NOMO-1 treated with dmso at 0.1 percent for 144 hours (cell line): Measurements from ENCODE around the gene SDK1.

Experiments used
- DNase-seq: peaks from one replicate; lab custom pipeline; 2025; ENCODE audit not compliant: unreplicated experiment; lab: John Stamatoyannopoulos, UW

SDK1 gene

GRCh38 chr7:4189131-4189570, 888.1 kb downstream of the SDK1 start:
- DNase-seq, result no peak

GRCh38 chr7:4190010-4190981, 889.2 kb downstream of the SDK1 start:
- DNase-seq, result no peak

DNA sequence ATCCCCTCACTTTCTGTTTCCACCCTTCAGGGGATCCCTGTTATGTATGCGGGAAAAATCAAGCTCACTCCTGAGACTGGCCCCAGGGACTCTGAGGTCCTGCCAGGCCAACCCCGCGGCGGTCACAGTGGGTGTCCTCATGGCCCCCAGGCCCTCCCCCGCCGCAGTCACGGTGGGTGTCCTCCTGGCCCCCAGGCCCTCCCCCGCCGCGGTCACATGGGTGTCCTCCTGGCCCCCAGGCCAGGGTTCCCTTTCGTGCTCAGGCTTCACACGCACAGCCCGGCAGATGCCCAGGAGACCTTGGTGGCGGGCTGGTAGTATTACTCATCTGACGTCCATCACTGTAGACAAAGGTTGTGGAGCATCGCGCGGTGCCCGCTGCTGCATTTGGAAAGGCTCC, 890.0 kb downstream of the SDK1 start:
- no peak for DNase-seq

DNA sequence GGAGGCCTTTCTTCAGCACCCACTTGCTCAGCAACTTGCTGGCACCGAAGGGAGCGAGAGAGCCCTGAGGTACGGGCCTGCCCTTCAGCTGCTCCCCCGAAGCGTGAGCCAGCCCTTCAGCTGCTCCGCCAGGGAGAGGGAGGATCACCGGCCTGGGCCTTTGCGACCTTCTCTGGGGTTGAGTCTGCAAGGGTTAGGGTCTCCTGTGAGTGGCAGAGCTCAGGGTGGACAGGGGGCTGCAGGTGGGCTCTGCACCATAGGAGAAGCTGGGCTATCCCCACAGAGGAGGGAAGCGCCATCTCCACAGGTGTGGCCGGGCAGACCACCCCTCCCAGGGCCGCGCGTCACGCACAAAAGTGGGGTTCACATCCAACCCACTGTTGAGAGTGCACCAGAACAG, 890.5 kb downstream of the SDK1 start:
- DNase-seq, result no peak

- no peak for DNase-seq
Observed at GRCh38 chr7:4195660-4196059, 894.6 kb downstream of the SDK1 start.

DNA sequence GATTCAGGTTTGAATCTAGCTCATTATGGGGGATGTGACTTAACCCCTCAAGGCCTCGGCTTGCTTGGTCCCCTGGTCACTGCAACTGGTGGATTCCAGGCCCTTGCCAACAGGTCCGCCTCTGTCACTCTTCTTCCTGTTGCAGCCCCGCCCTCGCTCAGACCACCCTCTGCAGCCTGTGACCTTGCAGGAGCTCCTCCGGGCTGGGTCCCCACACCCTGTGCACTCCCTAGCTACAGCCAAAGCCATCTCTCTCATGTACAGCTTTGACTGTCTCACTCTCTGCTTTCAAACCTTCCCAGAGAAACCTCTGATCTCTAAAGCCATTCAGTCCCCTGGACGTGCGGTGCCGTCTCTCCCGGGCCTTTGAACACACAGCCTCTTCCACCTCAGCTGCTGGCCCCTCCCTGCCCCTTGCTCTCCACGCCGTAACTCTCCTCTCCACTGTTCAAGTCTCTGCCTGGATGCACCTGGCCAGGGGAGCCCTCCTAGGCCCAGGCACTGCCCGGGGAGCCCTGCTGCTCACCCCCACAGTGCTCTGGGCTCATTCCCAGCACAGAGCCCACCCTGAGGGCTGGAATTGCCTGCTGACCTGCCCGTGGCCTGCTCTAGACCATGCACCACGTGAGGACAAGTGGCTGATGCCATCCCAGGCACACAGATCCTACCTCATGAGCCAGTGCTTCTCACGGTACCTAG, 895.2 kb downstream of the SDK1 start:
- DNase-seq, result no peak

- no peak for DNase-seq
Observed at GRCh38 chr7:4198301-4198700, 897.2 kb downstream of the SDK1 start.

DNA sequence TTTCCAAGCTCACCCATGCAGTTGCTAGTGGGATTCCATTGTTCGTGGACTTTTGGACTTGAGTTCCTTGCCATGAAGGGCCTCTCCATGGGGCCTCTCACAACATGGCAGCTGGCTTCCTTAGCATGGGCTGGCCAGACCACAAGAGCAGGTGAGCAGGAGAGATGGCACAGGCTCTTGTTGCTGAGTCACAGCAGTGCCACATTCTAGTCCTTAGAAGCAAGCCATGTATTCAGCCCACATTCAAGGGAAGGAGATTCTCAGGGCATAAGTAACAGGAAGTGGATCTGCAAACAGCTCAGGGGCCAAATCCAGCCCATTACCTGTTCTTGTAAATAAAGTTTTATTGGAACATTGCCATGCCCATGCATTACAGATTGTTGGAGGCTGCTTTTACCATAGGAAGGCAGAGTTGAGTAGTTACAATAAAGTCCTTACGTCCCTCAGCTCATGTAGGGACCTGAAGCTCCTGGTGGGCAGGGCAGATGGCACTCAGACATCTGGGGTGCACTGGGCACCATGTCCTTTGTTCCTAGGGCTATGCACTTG, 899.6 kb downstream of the SDK1 start:
- no peak for DNase-seq

DNA sequence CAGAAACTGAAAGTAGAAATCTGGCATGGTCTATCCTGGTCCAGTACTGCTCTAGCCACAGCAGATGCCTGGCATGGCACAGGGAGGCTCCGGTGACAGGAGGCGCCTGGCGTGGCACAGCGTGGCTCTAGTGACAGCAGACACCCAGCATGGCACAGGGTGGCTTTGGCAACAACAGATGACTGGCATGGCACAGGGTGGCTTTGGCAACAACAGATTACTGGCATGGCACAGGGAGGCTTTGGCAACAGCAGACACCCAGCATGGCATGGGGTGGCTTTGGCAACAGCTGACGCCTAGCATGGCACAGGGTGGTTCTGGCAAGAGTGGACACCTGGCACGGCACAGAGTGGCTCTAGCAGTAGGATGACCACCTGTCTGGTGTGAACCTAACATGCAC, 900.5 kb downstream of the SDK1 start:
- no peak for DNase-seq

DNA sequence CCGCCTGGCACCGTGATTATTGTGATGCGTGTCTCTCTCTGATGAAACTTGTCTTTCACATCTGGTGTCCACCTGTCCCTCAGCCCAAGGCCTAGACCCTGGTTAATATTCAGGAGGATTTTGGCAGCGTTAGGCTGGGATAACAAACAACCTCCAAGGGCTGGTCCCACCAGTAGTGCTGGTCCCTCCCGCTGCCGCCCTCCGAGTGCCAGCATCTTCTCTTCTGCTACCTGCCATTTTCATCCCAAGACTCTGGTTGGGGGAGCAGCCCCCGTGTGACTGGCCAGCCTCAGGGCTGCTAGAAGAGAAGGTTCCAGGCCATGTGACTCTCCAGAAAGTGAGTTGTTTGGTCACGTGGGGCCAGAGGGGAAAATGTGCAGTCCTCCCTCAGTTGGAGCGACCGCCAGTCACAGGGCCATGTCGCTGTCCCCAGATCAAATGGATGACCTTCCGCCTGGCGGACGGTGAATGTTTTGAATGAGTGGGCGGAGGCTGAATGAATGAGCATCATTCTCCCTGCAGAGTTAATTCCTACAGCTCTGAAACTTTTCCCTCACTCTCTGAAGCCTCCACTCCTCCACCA, 901.2 kb downstream of the SDK1 start:
- no peak for DNase-seq

- DNase-seq, result no peak
Observed at GRCh38 chr7:4202954-4203353, 901.9 kb downstream of the SDK1 start.

- DNase-seq, result no peak
Observed at GRCh38 chr7:4203626-4204512, 902.8 kb downstream of the SDK1 start.

- DNase-seq, result no peak
Observed at GRCh38 chr7:4204513-4205165, 903.6 kb downstream of the SDK1 start.

DNA sequence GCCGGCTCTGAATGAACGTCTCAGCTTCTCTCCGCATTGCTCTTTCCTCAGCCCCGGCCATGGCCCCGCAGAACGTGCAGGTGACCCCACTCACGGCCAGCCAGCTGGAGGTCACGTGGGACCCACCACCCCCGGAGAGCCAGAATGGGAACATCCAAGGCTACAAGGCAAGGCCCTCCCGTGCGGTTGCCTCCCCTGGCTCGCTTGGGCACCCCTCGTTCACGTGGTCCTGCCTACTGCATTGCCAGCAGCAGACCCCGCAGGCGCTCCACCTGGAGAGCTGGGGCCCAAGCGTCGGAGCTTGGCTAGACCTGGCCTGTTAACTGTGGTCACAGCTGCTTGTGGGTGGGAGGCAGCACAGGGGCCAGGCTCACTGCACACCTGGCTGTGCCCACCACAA, 904.8 kb downstream of the SDK1 start:
- DNase-seq, result no peak

GRCh38 chr7:4207011-4207410, 906.0 kb downstream of the SDK1 start:
- DNase-seq, result no peak

- no peak for DNase-seq
Observed at GRCh38 chr7:4208086-4208485, 907.0 kb downstream of the SDK1 start.

GRCh38 chr7:4208586-4208985, 907.5 kb downstream of the SDK1 start:
- no peak for DNase-seq

GRCh38 chr7:4209126-4209525, 908.1 kb downstream of the SDK1 start:
- DNase-seq, result no peak

DNA sequence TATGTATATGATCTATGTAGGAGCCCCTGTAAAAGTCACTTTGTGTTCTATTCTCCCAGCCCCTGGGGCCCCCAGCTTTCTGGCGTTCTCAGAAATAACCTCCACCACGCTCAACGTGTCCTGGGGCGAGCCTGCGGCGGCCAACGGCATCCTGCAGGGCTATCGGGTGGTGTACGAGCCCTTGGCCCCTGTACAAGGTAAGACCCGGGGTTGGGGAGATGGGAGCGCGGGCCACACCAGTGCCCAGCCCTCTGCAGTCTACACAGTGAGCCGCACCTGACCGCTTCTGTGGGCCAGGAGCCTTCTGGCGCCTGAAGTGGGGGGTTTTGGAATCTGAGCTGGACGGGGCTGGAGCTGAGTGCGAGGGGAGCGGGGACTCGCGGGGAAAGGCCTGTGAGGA, 908.9 kb downstream of the SDK1 start:
- DNase-seq, result no peak

DNA sequence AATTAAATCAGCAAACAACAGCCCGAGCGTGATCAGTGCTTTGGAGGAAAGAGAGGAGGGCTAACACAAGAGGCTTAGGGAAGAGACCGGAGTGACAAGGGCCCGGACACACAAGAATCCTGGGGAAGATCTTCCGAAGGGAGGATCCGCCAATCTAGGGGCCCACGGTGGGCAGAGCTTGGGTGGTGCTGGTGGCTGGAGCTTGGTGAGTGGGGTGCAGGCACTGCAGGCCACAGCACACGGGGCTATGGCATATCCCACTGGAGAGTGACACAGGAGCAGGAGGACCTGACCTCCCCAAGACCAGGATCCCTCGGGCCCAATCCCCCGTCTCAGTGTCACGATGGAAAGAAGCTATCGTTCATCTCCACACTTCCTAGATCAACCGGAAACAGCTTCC, 909.8 kb downstream of the SDK1 start:
- DNase-seq, result no peak
